PC-9 (cell line): Measurements from ENCODE around the gene LMO2. TPM values are rescaled to one million over a fixed set of nuclear protein-coding genes. Genes with fewer than 3 reads are reported as not detected.
A peak's percentile ranks its signal among the peaks of the same experiment; 100 is the strongest.

Experiments
- BruUV-seq: library from RNA; stranded (reverse); fragments of 400-500 nt; replicated peaks from 2 replicates; lab custom pipeline; 2021; lab: Mats Ljungman, UMichigan
- CTCF ChIA-PET: fragments of 300-600 bp; sonication (Branson Sonifier 250); formaldehyde crosslinking; loops from one replicate; lab custom pipeline; 2022; ENCODE audit warnings: antibody characterized with exemption; lab: Charles Lee
- POLR2A ChIA-PET: fragments of 300-600 bp; sonication (Branson Sonifier 250); formaldehyde crosslinking; loops from one replicate; lab custom pipeline; 2022; ENCODE audit warnings: antibody characterized with exemption; ENCODE audit not compliant: unreplicated experiment; lab: Charles Lee
- DNase-seq, 2 experiments: peaks; one replicate each; pipeline versions ENCODE4 v3.0.0 to v3.0.0-alpha.2; 2015 to 2022; ENCODE audit warnings: mixed read lengths in 1 of 2
- H2AFZ ChIP-seq: fragments of 200-600 bp; sonication (generic); 2 replicates; pipeline ENCODE4 v1.8.1; 2017; ENCODE audit warnings: antibody characterized with exemption
- H3F3A ChIP-seq: fragments of 200-600 bp; sonication (generic); 2 replicates; pipeline ENCODE4 v1.8.1; 2017; ENCODE audit warnings: antibody characterized with exemption, mild to moderate bottlenecking, low read depth; ENCODE audit not compliant: insufficient read depth
- H3K27ac ChIP-seq: fragments of 200-600 bp; sonication (generic); 2 replicates; pipeline ENCODE4 v1.6.1; 2016; ENCODE audit warnings: mixed run types
- H3K27me3 ChIP-seq: fragments of 200-600 bp; sonication (generic); 2 replicates; pipeline ENCODE4 v1.6.1; 2016; ENCODE audit warnings: low read depth, mixed run types; ENCODE audit not compliant: insufficient read depth
- H3K36me3 ChIP-seq: fragments of 200-600 bp; sonication (generic); 2 replicates; pipeline ENCODE4 v1.6.1; 2016; ENCODE audit warnings: low read depth, mixed run types
- H3K4me1 ChIP-seq: fragments of 200-600 bp; sonication (generic); replicated peaks from 2 replicates; pipeline ENCODE4 v1.6.1; 2016; ENCODE audit warnings: mixed run types; ENCODE audit not compliant: insufficient read depth
- H3K4me2 ChIP-seq: fragments of 200-600 bp; sonication (generic); 2 replicates; pipeline ENCODE4 v1.6.1; 2017; ENCODE audit warnings: mixed run types
- H3K4me3 ChIP-seq: fragments of 200-600 bp; sonication (generic); 2 replicates; pipeline ENCODE4 v1.6.1; 2016; ENCODE audit warnings: mixed run types
- H3K79me2 ChIP-seq: fragments of 200-600 bp; sonication (generic); 2 replicates; pipeline ENCODE4 v1.6.1; 2017; ENCODE audit warnings: low read depth, mixed run types
- H3K9me2 ChIP-seq: fragments of 200-600 bp; sonication (generic); 2 replicates; pipeline ENCODE4 v1.8.1; 2017; ENCODE audit warnings: mild to moderate bottlenecking; ENCODE audit not compliant: insufficient read depth
- H3K9me3 ChIP-seq: fragments of 200-600 bp; sonication (generic); 2 replicates; pipeline ENCODE4 v1.8.1; 2016; ENCODE audit warnings: low read depth; ENCODE audit not compliant: insufficient read depth
- H4K20me1 ChIP-seq: fragments of 200-600 bp; sonication (generic); 2 replicates; pipeline ENCODE4 v1.8.1; 2017; ENCODE audit not compliant: insufficient read depth
- EZH2 ChIP-seq: fragments of 200-600 bp; sonication (generic); IDR thresholded peaks from 2 replicates; pipeline ENCODE4 v1.8.0; 2017; ENCODE audit warnings: antibody characterized with exemption, low read depth
- intact Hi-C: fragments of 100-400 bp; cut with micrococcal nuclease; formaldehyde crosslinking; loops from one replicate; pipeline ENCODE4 v1.10.0; 2022; ENCODE audit not compliant: unreplicated experiment
- total RNA-seq: library from RNA; stranded (reverse); gene quantifications from 2 replicates; pipeline ENCODE4 v1.2.3, GENCODE V29; 2021
- TF ChIP-seq, protein P1 (sequence below): fragments of 200-600 bp; sonication (generic); conservative IDR thresholded peaks from 2 replicates; pipeline ENCODE4 v1.6.1; 2017; ENCODE audit warnings: mixed run types, antibody characterized with exemption, mild to moderate bottlenecking, moderate library complexity

Gene LMO2
- total RNA-seq, 1 experiment from 2014 or later, result 0.28 TPM

GRCh38 chr11:33899400-33900037 lies 7.6 kb upstream of the LMO2 start:
- Histone ChIP-seq H3K4me2 (no peak overlapping the region), H3K27me3 (peaks cover 38% of the 10 kb centered on the region), H3K9me2 (no peaks in the 10 kb centered on the region), H3K79me2 (no peaks in the 10 kb centered on the region), H4K20me1 (no peaks in the 10 kb centered on the region), H3K9me3 (no peaks in the 10 kb centered on the region), H3K36me3 (no peaks in the 10 kb centered on the region), H3K4me1 (no peaks in the 10 kb centered on the region), H3K27ac (no peak overlapping the region), H2AFZ (no peak overlapping the region), H3F3A (no peaks in the 10 kb centered on the region), H3K4me3 (no peak overlapping the region)
- no peak for TF ChIP-seq EZH2
- TF ChIP-seq, protein P1, sequence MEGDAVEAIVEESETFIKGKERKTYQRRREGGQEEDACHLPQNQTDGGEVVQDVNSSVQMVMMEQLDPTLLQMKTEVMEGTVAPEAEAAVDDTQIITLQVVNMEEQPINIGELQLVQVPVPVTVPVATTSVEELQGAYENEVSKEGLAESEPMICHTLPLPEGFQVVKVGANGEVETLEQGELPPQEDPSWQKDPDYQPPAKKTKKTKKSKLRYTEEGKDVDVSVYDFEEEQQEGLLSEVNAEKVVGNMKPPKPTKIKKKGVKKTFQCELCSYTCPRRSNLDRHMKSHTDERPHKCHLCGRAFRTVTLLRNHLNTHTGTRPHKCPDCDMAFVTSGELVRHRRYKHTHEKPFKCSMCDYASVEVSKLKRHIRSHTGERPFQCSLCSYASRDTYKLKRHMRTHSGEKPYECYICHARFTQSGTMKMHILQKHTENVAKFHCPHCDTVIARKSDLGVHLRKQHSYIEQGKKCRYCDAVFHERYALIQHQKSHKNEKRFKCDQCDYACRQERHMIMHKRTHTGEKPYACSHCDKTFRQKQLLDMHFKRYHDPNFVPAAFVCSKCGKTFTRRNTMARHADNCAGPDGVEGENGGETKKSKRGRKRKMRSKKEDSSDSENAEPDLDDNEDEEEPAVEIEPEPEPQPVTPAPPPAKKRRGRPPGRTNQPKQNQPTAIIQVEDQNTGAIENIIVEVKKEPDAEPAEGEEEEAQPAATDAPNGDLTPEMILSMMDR, result no peak
- no TSS peak for BruUV-seq
- intact Hi-C loops, result loop anchor here (5.0 kb wide), 1 partner anchor 38 kb away; no protein-coding TSS in a partner anchor
- ChIA-PET POLR2A (interaction anchor here (0.6 kb wide), 1 partner anchor 1750 kb away, joined by 12 read pairs; no protein-coding TSS in a partner anchor), CTCF (no interaction called here)
- peak in 1 of 2 experiments; percentile 32 for DNase-seq

DNA sequence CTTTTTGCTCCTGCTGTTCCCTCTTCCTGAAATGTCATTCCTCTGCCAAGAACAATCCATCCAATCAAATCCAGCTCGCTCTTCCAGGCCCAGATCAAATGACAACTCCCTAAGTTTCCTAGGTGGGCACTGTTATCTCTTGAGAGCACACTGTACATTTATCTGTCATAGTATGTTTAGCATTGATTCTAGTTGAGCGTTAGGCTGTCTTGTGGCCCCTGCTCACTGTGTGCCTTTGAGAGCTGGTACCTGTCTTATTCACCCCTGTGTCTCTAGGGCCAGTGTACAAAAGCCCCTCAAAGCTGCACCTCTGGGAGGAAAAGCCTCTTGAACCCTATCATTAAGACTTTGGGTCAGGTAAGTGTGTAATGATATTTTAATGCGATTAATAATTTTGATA lies 7.1 kb upstream of the LMO2 start:
- Histone ChIP-seq H3K4me3 (no peak overlapping the region), H3K9me2 (no peaks in the 10 kb centered on the region), H4K20me1 (no peaks in the 10 kb centered on the region), H3F3A (no peaks in the 10 kb centered on the region), H3K27me3 (peaks cover 38% of the 10 kb centered on the region), H3K27ac (no peak overlapping the region), H3K4me1 (no peaks in the 10 kb centered on the region), H2AFZ (no peak overlapping the region), H3K4me2 (no peak overlapping the region), H3K79me2 (no peaks in the 10 kb centered on the region), H3K9me3 (no peaks in the 10 kb centered on the region), H3K36me3 (no peaks in the 10 kb centered on the region)
- POLR2A ChIA-PET, result interaction anchor here (0.6 kb wide), 1 partner anchor 1751 kb away, joined by 12 read pairs; no protein-coding TSS in a partner anchor
- no peak for DNase-seq
- intact Hi-C loops, result loop anchor here (5.0 kb wide), 1 partner anchor 38 kb away; no protein-coding TSS in a partner anchor
- CTCF ChIA-PET, result no interaction called here
- no TSS peak for BruUV-seq
- TF ChIP-seq, protein P1, result no peak
- no peak for TF ChIP-seq EZH2

DNA sequence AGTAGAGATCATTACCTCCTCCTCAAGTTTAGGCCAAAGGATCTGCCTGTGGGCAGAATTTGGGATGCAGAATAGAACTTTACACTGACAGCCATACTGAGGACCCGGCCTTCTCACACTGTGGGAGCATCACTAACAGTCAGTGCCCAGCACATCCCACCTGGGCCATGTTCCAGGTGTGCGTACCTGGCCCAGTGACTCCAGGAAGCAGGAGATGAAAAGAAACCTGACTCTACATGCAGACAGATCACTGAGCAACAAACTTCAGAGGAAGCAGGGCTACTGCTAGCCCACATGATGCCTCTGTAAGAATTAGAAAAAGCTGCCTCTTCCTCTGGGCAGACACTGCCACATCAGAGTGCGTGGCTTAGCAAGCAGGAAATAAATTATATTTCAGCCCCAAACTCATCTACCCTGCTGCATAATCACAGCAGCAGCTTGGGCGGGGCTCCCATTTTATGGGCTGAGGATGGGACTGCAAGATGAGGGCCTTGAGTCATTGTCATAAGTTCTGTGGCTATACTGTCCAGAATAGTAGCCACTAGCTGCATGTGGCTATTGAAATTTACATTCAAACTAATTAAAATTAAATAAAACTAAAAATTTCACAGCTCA lies 6.0 kb upstream of the LMO2 start:
- Histone ChIP-seq H3K4me3 (no peak overlapping the region), H3K36me3 (no peaks in the 10 kb centered on the region), H3F3A (no peaks in the 10 kb centered on the region), H3K27me3 (peaks cover 27% of the 10 kb centered on the region), H3K27ac (no peak overlapping the region), H3K79me2 (no peaks in the 10 kb centered on the region), H3K9me3 (no peaks in the 10 kb centered on the region), H3K4me2 (no peak overlapping the region), H2AFZ (no peak overlapping the region), H3K9me2 (no peaks in the 10 kb centered on the region), H4K20me1 (no peaks in the 10 kb centered on the region), H3K4me1 (no peaks in the 10 kb centered on the region)
- DNase-seq, result no peak
- ChIA-PET POLR2A (no interaction called here), CTCF (no interaction called here)
- TF ChIP-seq, protein P1, result no peak
- no peak for TF ChIP-seq EZH2
- BruUV-seq, result no TSS peak
- intact Hi-C loops, result loop anchor here (5.0 kb wide), 1 partner anchor 39 kb away; no protein-coding TSS in a partner anchor
